HuH-7.5 (cell line): ENCODE results near the gene PCBP2.

Source experiments
- DNase-seq: peaks from one replicate; pipeline ENCODE4 v3.0.0; 2011; ENCODE audit warnings: low spot score

The PCBP2 gene

GRCh38 chr12:53510181-53510812, 58.4 kb downstream of the PCBP2 start:
- no peak for DNase-seq

DNA sequence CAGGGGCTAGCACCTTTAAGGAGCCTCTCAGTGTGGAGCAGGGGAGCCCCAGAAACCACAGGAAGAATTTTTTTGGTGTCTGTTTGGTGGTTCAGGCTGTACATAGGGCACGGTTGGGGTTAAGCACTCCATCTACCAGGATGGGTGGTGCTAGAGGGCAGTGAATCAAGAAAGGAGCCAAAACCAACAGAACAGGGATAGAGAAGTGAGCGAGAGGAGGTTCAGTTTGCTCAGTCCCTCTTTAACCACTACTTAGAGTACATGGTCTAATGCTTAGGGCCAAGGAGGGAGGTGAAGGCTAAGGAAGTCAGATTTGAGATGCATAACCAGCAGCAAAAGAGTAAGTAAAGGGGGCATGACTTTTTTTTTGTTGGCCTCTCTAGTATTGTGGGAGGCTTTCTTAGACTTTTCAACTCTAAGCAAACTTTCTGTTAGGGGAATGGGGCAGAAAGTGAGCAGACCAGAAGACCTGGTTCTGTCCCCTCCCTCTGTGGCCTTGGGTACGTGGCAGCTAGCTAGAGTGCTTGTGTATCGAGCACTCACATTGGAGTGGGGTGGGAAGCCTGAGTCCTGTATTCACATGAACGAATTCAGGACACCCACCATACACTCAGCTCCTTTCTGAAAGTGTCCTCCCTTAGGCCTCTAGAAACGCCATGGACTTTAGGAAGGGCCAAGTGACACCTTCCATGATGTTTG, 62.0 kb downstream of the PCBP2 start:
- DNase-seq: no peak

- DNase-seq: no peak
Observed at GRCh38 chr12:53514628-53515290, 62.9 kb downstream of the PCBP2 start.

GRCh38 chr12:53515291-53515680, 63.4 kb downstream of the PCBP2 start:
- DNase-seq: no peak

GRCh38 chr12:53516758-53517455, 65.0 kb downstream of the PCBP2 start:
- no peak for DNase-seq

DNA sequence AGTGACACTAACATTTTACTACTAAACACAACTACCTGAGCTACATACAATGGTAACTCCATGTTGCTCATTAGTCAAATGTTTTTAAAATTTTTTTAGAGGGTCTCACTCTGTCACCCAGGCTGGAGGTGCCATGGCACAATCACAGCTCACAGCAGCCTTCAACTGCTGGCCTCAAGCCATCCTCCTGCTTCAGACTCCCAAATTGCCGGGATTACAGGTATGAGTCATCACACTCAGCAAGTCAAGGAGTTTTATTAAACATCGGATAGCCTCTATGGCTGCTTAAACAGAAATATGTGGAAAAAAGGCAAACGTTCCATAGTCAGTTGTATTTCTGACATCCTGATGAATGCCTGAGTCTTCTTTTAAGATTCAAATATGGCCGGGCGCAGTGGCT, 66.5 kb downstream of the PCBP2 start:
- no peak for DNase-seq

- no peak for DNase-seq
Observed at GRCh38 chr12:53523131-53523530, 71.2 kb downstream of the PCBP2 start.

DNA sequence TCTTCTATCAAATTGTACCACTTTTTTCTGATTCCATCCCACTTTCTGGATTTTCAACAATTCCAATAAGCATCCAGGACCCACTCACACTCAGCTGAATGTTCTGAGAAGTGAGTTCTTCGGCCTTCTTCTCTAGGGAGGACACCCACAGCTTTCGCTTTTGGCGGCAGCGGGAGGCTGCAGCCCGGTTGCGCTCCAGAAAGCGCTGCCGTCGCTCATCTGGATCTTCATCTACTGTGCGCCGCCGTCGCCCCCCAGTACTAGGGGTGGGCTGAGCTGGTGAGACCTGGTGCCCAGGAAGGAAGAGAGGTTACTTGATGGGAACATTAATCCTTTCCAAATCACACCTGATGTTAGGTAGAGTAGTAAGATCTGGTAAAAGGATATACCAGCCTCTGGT, 72.6 kb downstream of the PCBP2 start:
- DNase-seq: no peak

GRCh38 chr12:53530061-53530460, 78.2 kb downstream of the PCBP2 start:
- no peak for DNase-seq
